Measurements from ENCODE around the gene PIP5K1B.

GRCh38 chr9:68805890-68806517, 101.0 kb downstream of the PIP5K1B start:
- TF ChIP-seq CTCF (IDR thresholded peaks at IDR 0.05; ENCODE audit: low read length) (no peak), EZH2 (optimal IDR thresholded peaks at IDR 0.05; ENCODE audit: low read depth, low read length) (no peak)

Data from MM.1S (cell line).